Measurements from ENCODE around the gene KRTAP1-4. TPM values are rescaled to one million over a fixed set of nuclear protein-coding genes. Genes with fewer than 3 reads are reported as not detected.

The KRTAP1-4 gene
- total RNA-seq, 2 experiments from 2014 or later: not detected

DNA sequence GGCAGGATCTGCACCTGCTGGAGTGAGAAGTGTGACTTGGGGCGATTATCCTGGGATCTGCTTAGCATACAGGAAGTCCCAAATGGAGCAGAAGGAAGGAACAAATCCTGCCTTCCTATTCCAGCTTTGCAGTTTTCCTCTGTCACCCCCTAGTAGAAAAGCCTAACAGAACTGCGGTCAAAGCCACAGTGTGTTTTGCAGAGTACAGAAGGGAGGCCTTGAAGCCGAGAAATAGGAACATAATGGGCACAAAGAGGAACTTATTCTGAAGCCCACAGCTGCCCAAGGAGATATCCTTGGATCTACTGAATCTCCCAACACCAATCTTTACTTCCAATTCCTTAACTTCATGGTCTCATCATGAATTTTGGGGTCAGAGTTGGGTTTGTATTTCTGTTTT lies 11.5 kb downstream of the KRTAP1-4 start:
- Histone ChIP-seq H3K27ac (ENCODE audit: low read depth in 1 of 2, low read length in 2 of 2) (no peak overlapping the region), H3K4me3 (ENCODE audit: low read length) (no peak overlapping the region), H3K27me3 (ENCODE audit: control insufficient read depth in 1 of 2, insufficient read depth in 2 of 2, low read length in 2 of 2) (no peaks in the 10 kb centered on the region), H3K4me1 (ENCODE audit: insufficient read depth, low read length) (no peaks in the 10 kb centered on the region), H3K36me3 (ENCODE audit: insufficient read depth, low read length) (no peaks in the 10 kb centered on the region), H3K9me3 (ENCODE audit: control insufficient read depth in 1 of 2, insufficient read depth in 1 of 2, low read length in 2 of 2) (no peaks in the 10 kb centered on the region)
- H3K9me3 Mint-ChIP-seq: peaks cover 3% of the 10 kb centered on the region
- DNase-seq (no peak), ATAC-seq (ENCODE audit: poor library complexity) (no peak)
- H3K27ac Mint-ChIP-seq: no peak overlapping the region
- ChIA-PET CTCF (no interaction called here), POLR2A (no interaction called here)
- intact Hi-C loops (cut with DNase I, micrococcal nuclease): no loop called here
- TF ChIP-seq, protein P1, sequence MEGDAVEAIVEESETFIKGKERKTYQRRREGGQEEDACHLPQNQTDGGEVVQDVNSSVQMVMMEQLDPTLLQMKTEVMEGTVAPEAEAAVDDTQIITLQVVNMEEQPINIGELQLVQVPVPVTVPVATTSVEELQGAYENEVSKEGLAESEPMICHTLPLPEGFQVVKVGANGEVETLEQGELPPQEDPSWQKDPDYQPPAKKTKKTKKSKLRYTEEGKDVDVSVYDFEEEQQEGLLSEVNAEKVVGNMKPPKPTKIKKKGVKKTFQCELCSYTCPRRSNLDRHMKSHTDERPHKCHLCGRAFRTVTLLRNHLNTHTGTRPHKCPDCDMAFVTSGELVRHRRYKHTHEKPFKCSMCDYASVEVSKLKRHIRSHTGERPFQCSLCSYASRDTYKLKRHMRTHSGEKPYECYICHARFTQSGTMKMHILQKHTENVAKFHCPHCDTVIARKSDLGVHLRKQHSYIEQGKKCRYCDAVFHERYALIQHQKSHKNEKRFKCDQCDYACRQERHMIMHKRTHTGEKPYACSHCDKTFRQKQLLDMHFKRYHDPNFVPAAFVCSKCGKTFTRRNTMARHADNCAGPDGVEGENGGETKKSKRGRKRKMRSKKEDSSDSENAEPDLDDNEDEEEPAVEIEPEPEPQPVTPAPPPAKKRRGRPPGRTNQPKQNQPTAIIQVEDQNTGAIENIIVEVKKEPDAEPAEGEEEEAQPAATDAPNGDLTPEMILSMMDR (IDR thresholded peaks at IDR 0.05): no peak
- H3K4me1 Mint-ChIP-seq (ENCODE audit: low read depth): no peaks in the 10 kb centered on the region
- no peak overlapping the region for H3K4me3 Mint-ChIP-seq
- peaks cover 14% of the 10 kb centered on the region for H3K27me3 Mint-ChIP-seq
- no peaks in the 10 kb centered on the region for H3K36me3 Mint-ChIP-seq (ENCODE audit: low read depth)

DNA sequence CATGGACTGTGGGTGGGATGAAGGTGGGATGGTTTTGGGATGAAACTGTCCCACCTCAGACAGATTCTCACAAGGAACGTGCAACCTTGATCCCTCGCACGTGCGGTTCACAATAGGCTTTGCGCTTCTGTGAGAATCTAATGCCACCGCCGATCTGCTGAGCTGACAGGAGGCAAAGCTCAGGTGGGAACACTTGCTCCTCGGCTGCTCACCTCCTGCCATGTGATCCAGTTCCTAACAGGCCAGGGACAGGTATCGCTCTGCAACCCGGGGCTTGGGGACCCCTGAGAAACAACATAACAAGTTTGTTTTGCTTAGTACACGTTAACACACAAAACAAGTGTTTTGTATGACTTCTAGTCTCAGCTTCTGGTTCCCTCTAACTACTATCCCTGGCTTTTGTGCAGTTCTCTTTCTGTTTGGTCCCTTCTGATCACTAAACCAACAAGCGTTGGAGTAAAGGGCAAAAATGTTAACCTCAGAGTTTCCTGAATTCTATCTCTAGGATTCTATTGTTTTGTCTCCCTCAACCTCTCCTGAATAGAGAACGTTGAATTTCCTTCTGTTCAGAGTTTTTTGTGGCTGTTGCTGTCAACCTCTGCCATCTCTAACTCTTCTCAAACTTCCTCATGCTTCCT lies 13.3 kb downstream of the KRTAP1-4 start:
- TF ChIP-seq, protein P1 (IDR thresholded peaks at IDR 0.05): no peak
- no peaks in the 10 kb centered on the region for H3K4me1 Mint-ChIP-seq (ENCODE audit: low read depth)
- Histone ChIP-seq H3K27ac (ENCODE audit: low read depth in 1 of 2, low read length in 2 of 2) (no peak overlapping the region), H3K27me3 (ENCODE audit: control insufficient read depth in 1 of 2, insufficient read depth in 2 of 2, low read length in 2 of 2) (no peaks in the 10 kb centered on the region), H3K9me3 (ENCODE audit: control insufficient read depth in 1 of 2, insufficient read depth in 1 of 2, low read length in 2 of 2) (no peaks in the 10 kb centered on the region), H3K4me3 (ENCODE audit: low read length) (no peak overlapping the region), H3K36me3 (ENCODE audit: insufficient read depth, low read length) (no peaks in the 10 kb centered on the region), H3K4me1 (ENCODE audit: insufficient read depth, low read length) (no peaks in the 10 kb centered on the region)
- no peak for ATAC-seq (ENCODE audit: poor library complexity)
- intact Hi-C loops (cut with DNase I, micrococcal nuclease): no loop called here
- no peak for DNase-seq
- H3K27me3 Mint-ChIP-seq: peaks cover 9% of the 10 kb centered on the region
- H3K4me3 Mint-ChIP-seq: no peak overlapping the region
- no peaks in the 10 kb centered on the region for H3K9me3 Mint-ChIP-seq
- ChIA-PET POLR2A (interaction anchor here (0.8 kb wide), 1 partner anchor 9 kb away, joined by 3 read pairs; no protein-coding TSS in a partner anchor), CTCF (no interaction called here)
- H3K36me3 Mint-ChIP-seq (ENCODE audit: low read depth): no peaks in the 10 kb centered on the region
- H3K27ac Mint-ChIP-seq: no peak overlapping the region

DNA sequence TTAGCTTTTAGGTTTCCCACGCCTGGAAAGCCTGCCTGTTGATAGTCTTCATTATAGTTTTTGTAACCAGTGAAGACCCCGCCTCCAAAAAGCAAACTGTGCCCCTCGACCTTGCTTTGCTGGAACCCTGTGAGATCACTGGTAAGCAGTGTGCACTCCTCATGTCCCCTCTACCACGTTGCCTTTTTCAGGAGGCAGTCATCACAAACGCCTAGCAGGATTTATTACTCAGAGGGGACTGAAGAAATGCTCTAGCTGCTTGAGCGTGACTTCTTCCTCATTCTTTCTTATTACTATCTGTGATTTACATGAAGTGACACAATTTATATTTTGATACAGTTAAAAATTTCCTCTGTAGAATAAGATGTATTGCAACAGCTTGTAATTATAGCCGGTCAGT lies 14.5 kb downstream of the KRTAP1-4 start:
- H3K27ac ChIP-seq (ENCODE audit: low read depth in 1 of 2, low read length in 2 of 2): no peak overlapping the region
- H3K4me3 Mint-ChIP-seq: no peak overlapping the region
- DNase-seq (no peak), ATAC-seq (ENCODE audit: poor library complexity) (no peak)
- intact Hi-C loops (cut with DNase I, micrococcal nuclease): loop anchor here in 1 of 2 experiments (1.0 kb wide), 1 partner anchor 40 kb away; the partner anchor contains the start of gene KRTAP2-2
- H3K27ac Mint-ChIP-seq: no peak overlapping the region
- H3K4me1 Mint-ChIP-seq (ENCODE audit: low read depth): no peaks in the 10 kb centered on the region
- no peaks in the 10 kb centered on the region for H3K9me3 Mint-ChIP-seq
- ChIA-PET CTCF (no interaction called here), POLR2A (interaction anchor here (0.7 kb wide), 1 partner anchor 11 kb away, joined by 3 read pairs; no protein-coding TSS in a partner anchor)
- H3K36me3 Mint-ChIP-seq (ENCODE audit: low read depth): no peaks in the 10 kb centered on the region
- H3K27me3 Mint-ChIP-seq: peaks cover 4% of the 10 kb centered on the region
- no peaks in the 10 kb centered on the region for H3K9me3 ChIP-seq (ENCODE audit: control insufficient read depth in 1 of 2, insufficient read depth in 1 of 2, low read length in 2 of 2)
- no peak overlapping the region for H3K4me3 ChIP-seq (ENCODE audit: low read length)
- TF ChIP-seq, protein P1 (IDR thresholded peaks at IDR 0.05): no peak
- no peaks in the 10 kb centered on the region for H3K36me3 ChIP-seq (ENCODE audit: insufficient read depth, low read length)
- no peaks in the 10 kb centered on the region for H3K4me1 ChIP-seq (ENCODE audit: insufficient read depth, low read length)
- H3K27me3 ChIP-seq (ENCODE audit: control insufficient read depth in 1 of 2, insufficient read depth in 2 of 2, low read length in 2 of 2): no peaks in the 10 kb centered on the region

Data from CD4-positive, alpha-beta T cell (primary cell).